ENCODE measurements around the gene ICAM1. TPM values are rescaled to one million over a fixed set of nuclear protein-coding genes. Genes with fewer than 3 reads are reported as not detected.

The ICAM1 gene
- total and polyA plus RNA-seq, 2 of the 13 experiments (the other 11 are each of a cell fraction or from before 2014, with no cell fraction given), result 37.9 to 98.4 TPM

DNA sequence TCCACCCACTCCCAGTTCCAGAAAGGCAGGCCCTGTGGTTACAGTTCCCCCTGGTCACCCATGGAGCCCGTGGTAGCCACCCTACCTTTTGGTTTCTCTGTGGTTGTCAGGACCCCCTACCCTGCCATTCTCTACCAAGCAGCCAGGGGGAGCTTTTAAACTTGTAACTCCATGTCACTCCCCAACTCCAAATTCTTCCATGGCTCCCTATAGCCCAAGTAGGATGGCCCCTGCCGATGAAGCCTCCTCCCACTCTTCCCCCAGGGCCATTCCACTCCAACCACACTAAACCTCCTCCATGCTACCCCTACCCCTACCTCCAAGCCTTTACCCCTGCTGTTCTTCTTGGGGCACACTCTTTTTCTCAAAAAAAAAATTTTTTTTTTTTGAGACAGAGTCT is 42.0 kb upstream of the ICAM1 start (continued):
- TF ChIP-seq ZNF589 (CRISPR knock-in tag; conservative IDR thresholded peaks at IDR 0.05) (no peak), SKI (IDR thresholded peaks at IDR 0.05; ENCODE audit: partially characterized antibody) (no peak), KDM1A (CRISPR knock-in tag; IDR thresholded peaks at IDR 0.05) (no peak), REL (CRISPR knock-in tag; conservative IDR thresholded peaks at IDR 0.05) (no peak), KLF12 (CRISPR knock-in tag; IDR thresholded peaks at IDR 0.05; ENCODE audit: borderline replicate concordance) (no peak), TEAD3 (CRISPR knock-in tag; optimal IDR thresholded peaks at IDR 0.05; ENCODE audit: borderline replicate concordance) (no peak), ZNF235 (CRISPR knock-in tag; IDR thresholded peaks at IDR 0.05; ENCODE audit: borderline replicate concordance) (no peak), ZNF383 (CRISPR knock-in tag; IDR thresholded peaks at IDR 0.05; ENCODE audit: borderline replicate concordance) (no peak), POLR2AphosphoS5 (IDR thresholded peaks at IDR 0.05; ENCODE audit: low read depth, low read length) (no peak), STAG1 (CRISPR knock-in tag; IDR thresholded peaks at IDR 0.05) (peak; percentile 52), PHF21A (CRISPR knock-in tag; IDR thresholded peaks at IDR 0.05) (no peak), ATRX (CRISPR knock-in tag; IDR thresholded peaks at IDR 0.05; ENCODE audit: borderline replicate concordance) (no peak), ZNF451 (CRISPR knock-in tag; IDR thresholded peaks at IDR 0.05) (no peak), ZNF331 (CRISPR knock-in tag; IDR thresholded peaks at IDR 0.05) (no peak), ZBTB7B (CRISPR knock-in tag; IDR thresholded peaks at IDR 0.05) (0 out of 2 replicates have a peak, but pooled peaks have one; percentile 26)
- TF ChIP-seq, protein P1, sequence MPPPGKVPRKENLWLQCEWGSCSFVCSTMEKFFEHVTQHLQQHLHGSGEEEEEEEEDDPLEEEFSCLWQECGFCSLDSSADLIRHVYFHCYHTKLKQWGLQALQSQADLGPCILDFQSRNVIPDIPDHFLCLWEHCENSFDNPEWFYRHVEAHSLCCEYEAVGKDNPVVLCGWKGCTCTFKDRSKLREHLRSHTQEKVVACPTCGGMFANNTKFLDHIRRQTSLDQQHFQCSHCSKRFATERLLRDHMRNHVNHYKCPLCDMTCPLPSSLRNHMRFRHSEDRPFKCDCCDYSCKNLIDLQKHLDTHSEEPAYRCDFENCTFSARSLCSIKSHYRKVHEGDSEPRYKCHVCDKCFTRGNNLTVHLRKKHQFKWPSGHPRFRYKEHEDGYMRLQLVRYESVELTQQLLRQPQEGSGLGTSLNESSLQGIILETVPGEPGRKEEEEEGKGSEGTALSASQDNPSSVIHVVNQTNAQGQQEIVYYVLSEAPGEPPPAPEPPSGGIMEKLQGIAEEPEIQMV (CRISPR knock-in tag; IDR thresholded peaks at IDR 0.05; ENCODE audit: low read depth), result no peak
- TF ChIP-seq, protein P2, sequence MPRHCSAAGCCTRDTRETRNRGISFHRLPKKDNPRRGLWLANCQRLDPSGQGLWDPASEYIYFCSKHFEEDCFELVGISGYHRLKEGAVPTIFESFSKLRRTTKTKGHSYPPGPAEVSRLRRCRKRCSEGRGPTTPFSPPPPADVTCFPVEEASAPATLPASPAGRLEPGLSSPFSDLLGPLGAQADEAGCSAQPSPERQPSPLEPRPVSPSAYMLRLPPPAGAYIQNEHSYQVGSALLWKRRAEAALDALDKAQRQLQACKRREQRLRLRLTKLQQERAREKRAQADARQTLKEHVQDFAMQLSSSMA (CRISPR knock-in tag; IDR thresholded peaks at IDR 0.05), result no peak
- TF ChIP-seq, protein P3, sequence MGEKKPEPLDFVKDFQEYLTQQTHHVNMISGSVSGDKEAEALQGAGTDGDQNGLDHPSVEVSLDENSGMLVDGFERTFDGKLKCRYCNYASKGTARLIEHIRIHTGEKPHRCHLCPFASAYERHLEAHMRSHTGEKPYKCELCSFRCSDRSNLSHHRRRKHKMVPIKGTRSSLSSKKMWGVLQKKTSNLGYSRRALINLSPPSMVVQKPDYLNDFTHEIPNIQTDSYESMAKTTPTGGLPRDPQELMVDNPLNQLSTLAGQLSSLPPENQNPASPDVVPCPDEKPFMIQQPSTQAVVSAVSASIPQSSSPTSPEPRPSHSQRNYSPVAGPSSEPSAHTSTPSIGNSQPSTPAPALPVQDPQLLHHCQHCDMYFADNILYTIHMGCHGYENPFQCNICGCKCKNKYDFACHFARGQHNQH (CRISPR knock-in tag; IDR thresholded peaks at IDR 0.05), result no peak
- TF ChIP-seq, protein P4, sequence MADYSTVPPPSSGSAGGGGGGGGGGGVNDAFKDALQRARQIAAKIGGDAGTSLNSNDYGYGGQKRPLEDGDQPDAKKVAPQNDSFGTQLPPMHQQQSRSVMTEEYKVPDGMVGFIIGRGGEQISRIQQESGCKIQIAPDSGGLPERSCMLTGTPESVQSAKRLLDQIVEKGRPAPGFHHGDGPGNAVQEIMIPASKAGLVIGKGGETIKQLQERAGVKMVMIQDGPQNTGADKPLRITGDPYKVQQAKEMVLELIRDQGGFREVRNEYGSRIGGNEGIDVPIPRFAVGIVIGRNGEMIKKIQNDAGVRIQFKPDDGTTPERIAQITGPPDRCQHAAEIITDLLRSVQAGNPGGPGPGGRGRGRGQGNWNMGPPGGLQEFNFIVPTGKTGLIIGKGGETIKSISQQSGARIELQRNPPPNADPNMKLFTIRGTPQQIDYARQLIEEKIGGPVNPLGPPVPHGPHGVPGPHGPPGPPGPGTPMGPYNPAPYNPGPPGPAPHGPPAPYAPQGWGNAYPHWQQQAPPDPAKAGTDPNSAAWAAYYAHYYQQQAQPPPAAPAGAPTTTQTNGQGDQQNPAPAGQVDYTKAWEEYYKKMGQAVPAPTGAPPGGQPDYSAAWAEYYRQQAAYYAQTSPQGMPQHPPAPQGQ (CRISPR knock-in tag; IDR thresholded peaks at IDR 0.05; ENCODE audit: borderline replicate concordance), result no peak

All from HepG2 (cell line).